K562 (cell line): ENCODE data around the gene MLYCD. TPM values are rescaled to one million over a fixed set of nuclear protein-coding genes. Genes with fewer than 3 reads are reported as not detected.
A peak's percentile ranks its signal among the peaks of the same experiment; 100 is the strongest.

Source experiments
- CREB1 ChIP-seq, 2 experiments: sonication (generic) in 1 of 2; formaldehyde crosslinking in 1 of 2; IDR thresholded peaks; 2 replicates each; pipeline versions ENCODE4 v1.6.1 to v1.8.0; 2012 to 2022; ENCODE audit warnings: inconsistent platforms in 1 of 2, mild to moderate bottlenecking in 1 of 2, missing genetic modification reagents in 1 of 2, moderate library complexity in 1 of 2
- PRPF4 ChIP-seq: fragments of 200-400 bp; formaldehyde crosslinking; IDR thresholded peaks from one replicate; pipeline ENCODE4 v1.6.1; 2017; ENCODE audit warnings: low read length, low read depth, mild to moderate bottlenecking; ENCODE audit not compliant: insufficient read depth, poor library complexity, severe bottlenecking
- SMC3 ChIP-seq: conservative IDR thresholded peaks from 2 replicates; pipeline ENCODE4 v1.6.1; 2011; ENCODE audit warnings: low read depth, low read length, improper control_type of control experiment; ENCODE audit not compliant: insufficient read depth
- TEAD4 ChIP-seq, 2 experiments: sonication (generic) in 1 of 2; formaldehyde crosslinking in 1 of 2; IDR thresholded peaks; 2 replicates each; pipeline versions ENCODE4 v1.6.1 to v1.8.0; 2012 to 2022; ENCODE audit warnings: borderline replicate concordance in 1 of 2, inconsistent platforms in 1 of 2, low read length in 1 of 2, mild to moderate bottlenecking in 1 of 2, missing genetic modification reagents in 1 of 2
- ZKSCAN8 ChIP-seq: fragments of 200-800 bp; sonication (Bioruptor generic); IDR thresholded peaks from 2 replicates; pipeline ENCODE4 v1.6.1; 2016; ENCODE audit warnings: missing genetic modification characterization, missing compliant biosample characterization
- ZNF174 ChIP-seq: fragments of 250-450 bp; sonication (Bioruptor Pico); IDR thresholded peaks from 2 replicates; pipeline ENCODE4 v1.4.0; 2020; ENCODE audit warnings: mild to moderate bottlenecking
- ZNF384 ChIP-seq: IDR thresholded peaks from 2 replicates; pipeline ENCODE4 v1.6.1; 2012; ENCODE audit warnings: low read depth, low read length, improper control_type of control experiment
- ZNF644 ChIP-seq: fragments of 200-800 bp; sonication (Bioruptor generic); IDR thresholded peaks from 2 replicates; pipeline ENCODE4 v1.6.1; 2016; ENCODE audit warnings: low read depth, missing genetic modification characterization, missing compliant biosample characterization
- polyA plus RNA-seq, 8 experiments: library from polyadenylated mRNA; depleted of rRNA in 4 of 8; stranded (reverse) in 5 of 8; unstranded in 3 of 8; fragments of >200 nt; fragmentation: Nextera tagmentation in 2 of 8; fragmentation: Illumina TruSeq in 1 of 8; extraction: Ambion mirVana in 2 of 8; extraction: Trizol in 1 of 8; gene quantifications; 2 replicates each; pipeline versions ENCODE4 v1.2.1 to v1.2.3, GENCODE V29; 2011 to 2014; ENCODE audit warnings: inconsistent platforms in 1 of 8, missing spikeins in 1 of 8
- total RNA-seq, 7 experiments: library from RNA; depleted of rRNA in 6 of 7; stranded (reverse); fragments of >200 nt in 6 of 7; fragmentation: Illumina TruSeq in 2 of 7; extraction: Trizol in 2 of 7; gene quantifications; 2 replicates each; pipeline versions ENCODE4 v1.2.1 to v1.2.3, GENCODE V29; 2011 to 2021; ENCODE audit warnings: low replicate concordance in 1 of 7
- TF ChIP-seq, protein P1 (sequence below): fragments of 250-450 bp; sonication (Bioruptor Pico); IDR thresholded peaks from 2 replicates; pipeline ENCODE4 v1.4.0; 2020; ENCODE audit warnings: mild to moderate bottlenecking, moderate library complexity
- TF ChIP-seq, protein P2 (sequence below), 2 experiments: fragments of 450-650 bp; formaldehyde crosslinking in 1 of 2; IDR thresholded peaks; 2 replicates each; pipeline versions ENCODE4 v1.4.0 to v1.6.1; 2014 to 2020; ENCODE audit warnings: mild to moderate bottlenecking in 2 of 2, borderline replicate concordance in 1 of 2, low read depth in 1 of 2

Gene MLYCD
- total and polyA plus RNA-seq, 9 of the 15 experiments (the other 6 are each of a cell fraction or from before 2014, with no cell fraction given) = 0.15 to 2.0 (median 1.0) TPM

GRCh38 chr16:83878838-83879237, 20.1 kb upstream of the MLYCD start (continued):
- TF ChIP-seq ZNF644 (tag) (no peak), PRPF4 (no peak), ZKSCAN8 (CRISPR knock-in tag) (no peak), ZNF384 (no peak), TEAD4 (IDR thresholded peaks at IDR 0.05; ENCODE audit: low read length) (0 out of 2 replicates have a peak, but pooled peaks have one; percentile 35), TEAD4 (CRISPR knock-in tag; IDR thresholded peaks at IDR 0.05; ENCODE audit: borderline replicate concordance) (no peak), ZNF174 (CRISPR knock-in tag) (no peak), CREB1 (IDR thresholded peaks at IDR 0.05) (no peak), CREB1 (CRISPR knock-in tag; IDR thresholded peaks at IDR 0.05) (no peak), SMC3 (peak; percentile 55; the same call in 1 of the 2 replicates)
- TF ChIP-seq, protein P1, sequence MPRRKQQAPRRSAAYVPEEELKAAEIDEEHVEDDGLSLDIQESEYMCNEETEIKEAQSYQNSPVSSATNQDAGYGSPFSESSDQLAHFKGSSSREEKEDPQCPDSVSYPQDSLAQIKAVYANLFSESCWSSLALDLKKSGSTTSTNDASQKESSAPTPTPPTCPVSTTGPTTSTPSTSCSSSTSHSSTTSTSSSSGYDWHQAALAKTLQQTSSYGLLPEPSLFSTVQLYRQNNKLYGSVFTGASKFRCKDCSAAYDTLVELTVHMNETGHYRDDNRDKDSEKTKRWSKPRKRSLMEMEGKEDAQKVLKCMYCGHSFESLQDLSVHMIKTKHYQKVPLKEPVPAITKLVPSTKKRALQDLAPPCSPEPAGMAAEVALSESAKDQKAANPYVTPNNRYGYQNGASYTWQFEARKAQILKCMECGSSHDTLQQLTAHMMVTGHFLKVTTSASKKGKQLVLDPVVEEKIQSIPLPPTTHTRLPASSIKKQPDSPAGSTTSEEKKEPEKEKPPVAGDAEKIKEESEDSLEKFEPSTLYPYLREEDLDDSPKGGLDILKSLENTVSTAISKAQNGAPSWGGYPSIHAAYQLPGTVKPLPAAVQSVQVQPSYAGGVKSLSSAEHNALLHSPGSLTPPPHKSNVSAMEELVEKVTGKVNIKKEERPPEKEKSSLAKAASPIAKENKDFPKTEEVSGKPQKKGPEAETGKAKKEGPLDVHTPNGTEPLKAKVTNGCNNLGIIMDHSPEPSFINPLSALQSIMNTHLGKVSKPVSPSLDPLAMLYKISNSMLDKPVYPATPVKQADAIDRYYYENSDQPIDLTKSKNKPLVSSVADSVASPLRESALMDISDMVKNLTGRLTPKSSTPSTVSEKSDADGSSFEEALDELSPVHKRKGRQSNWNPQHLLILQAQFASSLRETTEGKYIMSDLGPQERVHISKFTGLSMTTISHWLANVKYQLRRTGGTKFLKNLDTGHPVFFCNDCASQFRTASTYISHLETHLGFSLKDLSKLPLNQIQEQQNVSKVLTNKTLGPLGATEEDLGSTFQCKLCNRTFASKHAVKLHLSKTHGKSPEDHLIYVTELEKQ (CRISPR knock-in tag) = no peak
- TF ChIP-seq, protein P2, sequence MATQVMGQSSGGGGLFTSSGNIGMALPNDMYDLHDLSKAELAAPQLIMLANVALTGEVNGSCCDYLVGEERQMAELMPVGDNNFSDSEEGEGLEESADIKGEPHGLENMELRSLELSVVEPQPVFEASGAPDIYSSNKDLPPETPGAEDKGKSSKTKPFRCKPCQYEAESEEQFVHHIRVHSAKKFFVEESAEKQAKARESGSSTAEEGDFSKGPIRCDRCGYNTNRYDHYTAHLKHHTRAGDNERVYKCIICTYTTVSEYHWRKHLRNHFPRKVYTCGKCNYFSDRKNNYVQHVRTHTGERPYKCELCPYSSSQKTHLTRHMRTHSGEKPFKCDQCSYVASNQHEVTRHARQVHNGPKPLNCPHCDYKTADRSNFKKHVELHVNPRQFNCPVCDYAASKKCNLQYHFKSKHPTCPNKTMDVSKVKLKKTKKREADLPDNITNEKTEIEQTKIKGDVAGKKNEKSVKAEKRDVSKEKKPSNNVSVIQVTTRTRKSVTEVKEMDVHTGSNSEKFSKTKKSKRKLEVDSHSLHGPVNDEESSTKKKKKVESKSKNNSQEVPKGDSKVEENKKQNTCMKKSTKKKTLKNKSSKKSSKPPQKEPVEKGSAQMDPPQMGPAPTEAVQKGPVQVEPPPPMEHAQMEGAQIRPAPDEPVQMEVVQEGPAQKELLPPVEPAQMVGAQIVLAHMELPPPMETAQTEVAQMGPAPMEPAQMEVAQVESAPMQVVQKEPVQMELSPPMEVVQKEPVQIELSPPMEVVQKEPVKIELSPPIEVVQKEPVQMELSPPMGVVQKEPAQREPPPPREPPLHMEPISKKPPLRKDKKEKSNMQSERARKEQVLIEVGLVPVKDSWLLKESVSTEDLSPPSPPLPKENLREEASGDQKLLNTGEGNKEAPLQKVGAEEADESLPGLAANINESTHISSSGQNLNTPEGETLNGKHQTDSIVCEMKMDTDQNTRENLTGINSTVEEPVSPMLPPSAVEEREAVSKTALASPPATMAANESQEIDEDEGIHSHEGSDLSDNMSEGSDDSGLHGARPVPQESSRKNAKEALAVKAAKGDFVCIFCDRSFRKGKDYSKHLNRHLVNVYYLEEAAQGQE (IDR thresholded peaks at IDR 0.05; ENCODE audit: borderline replicate concordance) = peak; percentile 69
- TF ChIP-seq, protein P2 (CRISPR knock-in tag; IDR thresholded peaks at IDR 0.05; ENCODE audit: low read depth) = no peak
